Measurements from ENCODE around the gene DENND1B. TPM values are rescaled to one million over a fixed set of nuclear protein-coding genes. Genes with fewer than 3 reads are reported as not detected.

The DENND1B gene
- total and polyA plus RNA-seq, 2 of the 8 experiments (the other 6 are each of a cell fraction or from before 2014, with no cell fraction given): 0.74 to 3.3 TPM

- DNase-seq (ENCODE audit: low read depth in 1 of 2, low spot score in 2 of 2): no peak
- H4K20me1 ChIP-seq (replicated peaks in 1 of 2; ENCODE audit: control insufficient read depth in 1 of 2, insufficient read depth in 2 of 2, low read length in 2 of 2): no peaks in the 10 kb centered on the region
- H3K9me3 ChIP-seq (ENCODE audit: insufficient read depth in 2 of 2, low read depth in 1 of 2, low read length in 1 of 2): no peaks in the 10 kb centered on the region
- H3K23ac ChIP-seq (ENCODE audit: insufficient read length): no peak overlapping the region
- H3K79me2 ChIP-seq (ENCODE audit: control insufficient read depth in 1 of 2, insufficient read depth in 2 of 2, low read length in 2 of 2): no peaks in the 10 kb centered on the region
- H3K79me1 ChIP-seq (ENCODE audit: low read depth, low read length): no peaks in the 10 kb centered on the region; the same call in 1 of the 2 replicates
- no peak overlapping the region for H3K4ac ChIP-seq (replicated peaks; ENCODE audit: insufficient read length, low read depth, low read length)
- peaks cover 0 to 6% (median 5%) of the 10 kb centered on the region in 4 experiments; a peak in 4 of 7 replicates for H3K4me1 ChIP-seq (replicated peaks in 1 of 4; ENCODE audit: control insufficient read depth in 3 of 4, insufficient read depth in 4 of 4, low read length in 3 of 4)
- H4K91ac ChIP-seq (replicated peaks; ENCODE audit: insufficient read length, low read length): no peak overlapping the region
- no peaks in the 10 kb centered on the region for H3K36me3 ChIP-seq (ENCODE audit: control insufficient read depth in 2 of 4, insufficient read depth in 4 of 4, low read length in 3 of 4)
- H3K4me3 ChIP-seq (ENCODE audit: extremely low read depth in 1 of 4, insufficient read depth in 2 of 4, low read depth in 3 of 4, low read length in 4 of 4): no peak overlapping the region
- H3K18ac ChIP-seq (ENCODE audit: extremely low read depth, low read length): no peak overlapping the region
- H4K5ac ChIP-seq (ENCODE audit: insufficient read length, low read depth, low read length): no peak overlapping the region
- no peak overlapping the region for H2BK15ac ChIP-seq (ENCODE audit: low read length)
- H3K27ac ChIP-seq (ENCODE audit: low read depth, low read length): no peak overlapping the region
- H3K23me2 ChIP-seq (ENCODE audit: low read depth, low read length): no peaks in the 10 kb centered on the region
- no peak overlapping the region for H2BK12ac ChIP-seq (ENCODE audit: low read depth, low read length)
- CTCF ChIA-PET (ENCODE audit: partially characterized antibody): interaction anchor here (1.4 kb wide), 1 partner anchor 64 kb away, joined by 9 read pairs; no protein-coding TSS in a partner anchor
- no peak overlapping the region for H2BK120ac ChIP-seq (replicated peaks; ENCODE audit: low read depth, low read length)
- no peak overlapping the region for H3K14ac ChIP-seq (ENCODE audit: insufficient read length)
- no peak for FAIRE-seq
- no peak overlapping the region for H3K9ac ChIP-seq (replicated peaks in 1 of 4; ENCODE audit: extremely low read depth in 1 of 4, low read depth in 3 of 4, low read length in 3 of 4)
- no peak overlapping the region for H2AFZ ChIP-seq (ENCODE audit: low read length)
- no peak overlapping the region for H2BK5ac ChIP-seq (ENCODE audit: low read depth, low read length)
- peaks cover 0 to 1% (median 0%) of the 10 kb centered on the region in 4 experiments; a peak in 1 of 7 replicates for H3K27me3 ChIP-seq (replicated peaks in 1 of 4; ENCODE audit: control insufficient read depth in 3 of 4, extremely low read depth in 1 of 4, insufficient read depth in 3 of 4, low read length in 3 of 4)
- no peak overlapping the region for H2AK5ac ChIP-seq (ENCODE audit: low read depth, low read length)
- no peak overlapping the region for H3K4me2 ChIP-seq (ENCODE audit: insufficient read depth in 1 of 2, low read depth in 2 of 2, low read length in 2 of 2)
- no peak overlapping the region for H4K8ac ChIP-seq (ENCODE audit: extremely low read depth, insufficient read depth, low read length)
- POLR2A ChIA-PET (ENCODE audit: partially characterized antibody): no interaction called here
- H2BK20ac ChIP-seq (ENCODE audit: low read length): no peak overlapping the region
- H3K56ac ChIP-seq (replicated peaks; ENCODE audit: insufficient read length, low read depth, low read length): no peak overlapping the region
- no peak for TF ChIP-seq CHD1 (IDR thresholded peaks at IDR 0.05; ENCODE audit: low read depth, low read length)
- no peak for TF ChIP-seq KDM1A (IDR thresholded peaks at IDR 0.05; ENCODE audit: borderline replicate concordance, low read length)
- TF ChIP-seq CBX8 (IDR thresholded peaks at IDR 0.05; ENCODE audit: borderline replicate concordance, low read depth, low read length): no peak
- no peak for TF ChIP-seq MAFK (IDR thresholded peaks at IDR 0.05; ENCODE audit: low read depth, low read length)
- no peak for TF ChIP-seq POU5F1 (IDR thresholded peaks at IDR 0.05; ENCODE audit: low read depth, low read length)
- TF ChIP-seq KDM4A (IDR thresholded peaks at IDR 0.05; ENCODE audit: low read depth, low read length, severe bottlenecking): no peak
- no peak for TF ChIP-seq HDAC6 (IDR thresholded peaks at IDR 0.05; ENCODE audit: low read depth, low read length)
- no peak for TF ChIP-seq RBBP5 (IDR thresholded peaks at IDR 0.05; ENCODE audit: borderline replicate concordance, low read depth, low read length)
- no peak for TF ChIP-seq CBX5 (IDR thresholded peaks at IDR 0.05; ENCODE audit: low read depth, low read length)
- TF ChIP-seq USF2 (IDR thresholded peaks at IDR 0.05; ENCODE audit: low read length): no peak
- TF ChIP-seq YY1 (IDR thresholded peaks at IDR 0.05; ENCODE audit: low read depth, low read length): no peak
- no peak for TF ChIP-seq BCL11A (IDR thresholded peaks at IDR 0.05; ENCODE audit: low read depth in 2 of 2, low read length in 2 of 2)
- TF ChIP-seq SP2 (IDR thresholded peaks at IDR 0.05; ENCODE audit: low read length): no peak
- no peak for TF ChIP-seq E2F6 (IDR thresholded peaks at IDR 0.05)
Observed at GRCh38 chr1:197463142-197463541, 312.1 kb downstream of the DENND1B start.

Data from H1 (cell line).